HepG2 (cell line): Measurements from ENCODE around the gene ABO. TPM values are rescaled to one million over a fixed set of nuclear protein-coding genes. Genes with fewer than 3 reads are reported as not detected.
A peak's percentile ranks its signal among the peaks of the same experiment; 100 is the strongest.

Source experiments
- ATF7 ChIP-seq, 2 experiments: fragments of 450-650 bp in 1 of 2; sonication (generic) in 1 of 2; formaldehyde crosslinking in 1 of 2; IDR thresholded peaks; 2 replicates each; pipeline versions ENCODE4 v1.4.0 to v1.6.1; 2016 to 2020; ENCODE audit warnings: antibody characterized with exemption in 1 of 2, mild to moderate bottlenecking in 1 of 2, missing genetic modification reagents in 1 of 2
- DMAP1 ChIP-seq: IDR thresholded peaks from 2 replicates; pipeline ENCODE4 v1.6.1; 2016
- EZH2 ChIP-seq: conservative IDR thresholded peaks from 2 replicates; pipeline ENCODE4 v1.6.1; 2012; ENCODE audit warnings: mild to moderate bottlenecking, low read depth, low read length, moderate library complexity
- NFKBIZ ChIP-seq: IDR thresholded peaks from 2 replicates; pipeline ENCODE4 v1.6.1; 2018; ENCODE audit warnings: missing genetic modification reagents, missing compliant biosample characterization
- NR2F6 ChIP-seq, 2 experiments: IDR thresholded peaks; 2 replicates each; pipeline ENCODE4 v1.6.1; 2016; ENCODE audit warnings: antibody characterized with exemption in 1 of 2, mild to moderate bottlenecking in 1 of 2
- PATZ1 ChIP-seq: sonication (generic); formaldehyde crosslinking; IDR thresholded peaks from 2 replicates; pipeline ENCODE4 v1.4.0; 2020; ENCODE audit warnings: missing genetic modification reagents
- ZFX ChIP-seq: sonication (generic); formaldehyde crosslinking; IDR thresholded peaks from 2 replicates; pipeline ENCODE4 v1.4.0; 2020; ENCODE audit warnings: mild to moderate bottlenecking, low read depth, missing genetic modification reagents, moderate library complexity
- ZMYM3 ChIP-seq: sonication (generic); formaldehyde crosslinking; IDR thresholded peaks from 2 replicates; pipeline ENCODE4 v1.5.1; 2020; ENCODE audit warnings: mild to moderate bottlenecking, missing genetic modification reagents
- ZNF7 ChIP-seq: IDR thresholded peaks from 2 replicates; pipeline ENCODE4 v1.6.1; 2016; ENCODE audit warnings: missing biosample characterization, missing genetic modification reagents
- ZNF737 ChIP-seq: sonication (generic); formaldehyde crosslinking; IDR thresholded peaks from 2 replicates; pipeline ENCODE4 v1.5.0; 2020; ENCODE audit warnings: missing genetic modification reagents, mild to moderate bottlenecking, borderline replicate concordance
- ZNF878 ChIP-seq: sonication (generic); formaldehyde crosslinking; IDR thresholded peaks from 2 replicates; pipeline ENCODE4 v1.8.1; 2023; ENCODE audit warnings: mild to moderate bottlenecking, missing genetic modification reagents, moderate library complexity
- polyA plus RNA-seq, 8 experiments: library from polyadenylated mRNA; depleted of rRNA in 3 of 8; stranded (reverse) in 7 of 8; unstranded in 1 of 8; fragments of >200 nt; fragmentation: Illumina TruSeq in 4 of 8; extraction: Trizol in 4 of 8; gene quantifications; 2 replicates each; pipeline versions ENCODE4 v1.2.1 to v1.2.3, GENCODE V29; 2011 to 2016; ENCODE audit warnings: low read depth in 4 of 8, missing spikeins in 1 of 8, mixed read lengths in 1 of 8; ENCODE audit not compliant: insufficient read depth in 1 of 8
- total RNA-seq, 5 experiments: library from RNA; depleted of rRNA; stranded (reverse); fragments of >200 nt; fragmentation: Illumina TruSeq; extraction: Trizol; gene quantifications; 2 replicates each; pipeline ENCODE4 v1.2.3, GENCODE V29; 2016; ENCODE audit warnings: low read depth in 1 of 5
- TF ChIP-seq, protein P1 (sequence below), 2 experiments: sonication (generic) in 1 of 2; formaldehyde crosslinking in 1 of 2; IDR thresholded peaks; 2 replicates each; pipeline versions ENCODE4 v1.5.1 to v1.6.1; 2011 to 2020; ENCODE audit warnings: borderline replicate concordance in 1 of 2, low read depth in 1 of 2, low read length in 1 of 2, mild to moderate bottlenecking in 1 of 2, missing genetic modification reagents in 1 of 2, moderate library complexity in 1 of 2
- TF ChIP-seq, protein P2 (sequence below): IDR thresholded peaks from 2 replicates; pipeline ENCODE4 v1.6.1; 2016; ENCODE audit warnings: low read depth, control low read depth
- TF ChIP-seq, protein P3 (sequence below): sonication (generic); formaldehyde crosslinking; IDR thresholded peaks from 2 replicates; pipeline ENCODE4 v1.4.0; 2020; ENCODE audit warnings: low read depth, mild to moderate bottlenecking, missing genetic modification reagents
- TF ChIP-seq, protein P4 (sequence below): sonication (generic); formaldehyde crosslinking; IDR thresholded peaks from 2 replicates; pipeline ENCODE4 v1.4.0; 2020; ENCODE audit warnings: missing genetic modification reagents, borderline replicate concordance

Gene ABO
- total and polyA plus RNA-seq, 2 of the 13 experiments (the other 11 are each of a cell fraction or from before 2014, with no cell fraction given): not detected

- TF ChIP-seq, protein P1, sequence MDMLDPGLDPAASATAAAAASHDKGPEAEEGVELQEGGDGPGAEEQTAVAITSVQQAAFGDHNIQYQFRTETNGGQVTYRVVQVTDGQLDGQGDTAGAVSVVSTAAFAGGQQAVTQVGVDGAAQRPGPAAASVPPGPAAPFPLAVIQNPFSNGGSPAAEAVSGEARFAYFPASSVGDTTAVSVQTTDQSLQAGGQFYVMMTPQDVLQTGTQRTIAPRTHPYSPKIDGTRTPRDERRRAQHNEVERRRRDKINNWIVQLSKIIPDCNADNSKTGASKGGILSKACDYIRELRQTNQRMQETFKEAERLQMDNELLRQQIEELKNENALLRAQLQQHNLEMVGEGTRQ (IDR thresholded peaks at IDR 0.05; ENCODE audit: low read depth, low read length): no peak
- TF ChIP-seq, protein P1 (CRISPR knock-in tag; IDR thresholded peaks at IDR 0.05; ENCODE audit: borderline replicate concordance): no peak
- TF ChIP-seq ZNF737: peak; percentile 66; the same call in 1 of the 2 replicates
- TF ChIP-seq ZFX (CRISPR knock-in tag): peak; percentile 7; the same call in 1 of the 2 replicates
- peak; percentile 29; the same call in 1 of the 2 replicates for TF ChIP-seq ZMYM3 (CRISPR knock-in tag)
- TF ChIP-seq EZH2: no peak
- TF ChIP-seq DMAP1 (CRISPR knock-in tag): no peak
- TF ChIP-seq, protein P2, sequence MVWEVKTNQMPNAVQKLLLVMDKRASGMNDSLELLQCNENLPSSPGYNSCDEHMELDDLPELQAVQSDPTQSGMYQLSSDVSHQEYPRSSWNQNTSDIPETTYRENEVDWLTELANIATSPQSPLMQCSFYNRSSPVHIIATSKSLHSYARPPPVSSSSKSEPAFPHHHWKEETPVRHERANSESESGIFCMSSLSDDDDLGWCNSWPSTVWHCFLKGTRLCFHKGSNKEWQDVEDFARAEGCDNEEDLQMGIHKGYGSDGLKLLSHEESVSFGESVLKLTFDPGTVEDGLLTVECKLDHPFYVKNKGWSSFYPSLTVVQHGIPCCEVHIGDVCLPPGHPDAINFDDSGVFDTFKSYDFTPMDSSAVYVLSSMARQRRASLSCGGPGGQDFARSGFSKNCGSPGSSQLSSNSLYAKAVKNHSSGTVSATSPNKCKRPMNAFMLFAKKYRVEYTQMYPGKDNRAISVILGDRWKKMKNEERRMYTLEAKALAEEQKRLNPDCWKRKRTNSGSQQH: no peak
- no peak for TF ChIP-seq ATF7 (IDR thresholded peaks at IDR 0.05)
- no peak for TF ChIP-seq ATF7 (CRISPR knock-in tag; IDR thresholded peaks at IDR 0.05)
- TF ChIP-seq NFKBIZ: no peak
- TF ChIP-seq ZNF7: no peak
- peak; percentile 86 for TF ChIP-seq PATZ1 (CRISPR knock-in tag)
- TF ChIP-seq NR2F6 (IDR thresholded peaks at IDR 0.05): no peak
- TF ChIP-seq NR2F6 (CRISPR knock-in tag; IDR thresholded peaks at IDR 0.05): peak; percentile 41; the same call in 1 of the 2 replicates
- TF ChIP-seq, protein P3, sequence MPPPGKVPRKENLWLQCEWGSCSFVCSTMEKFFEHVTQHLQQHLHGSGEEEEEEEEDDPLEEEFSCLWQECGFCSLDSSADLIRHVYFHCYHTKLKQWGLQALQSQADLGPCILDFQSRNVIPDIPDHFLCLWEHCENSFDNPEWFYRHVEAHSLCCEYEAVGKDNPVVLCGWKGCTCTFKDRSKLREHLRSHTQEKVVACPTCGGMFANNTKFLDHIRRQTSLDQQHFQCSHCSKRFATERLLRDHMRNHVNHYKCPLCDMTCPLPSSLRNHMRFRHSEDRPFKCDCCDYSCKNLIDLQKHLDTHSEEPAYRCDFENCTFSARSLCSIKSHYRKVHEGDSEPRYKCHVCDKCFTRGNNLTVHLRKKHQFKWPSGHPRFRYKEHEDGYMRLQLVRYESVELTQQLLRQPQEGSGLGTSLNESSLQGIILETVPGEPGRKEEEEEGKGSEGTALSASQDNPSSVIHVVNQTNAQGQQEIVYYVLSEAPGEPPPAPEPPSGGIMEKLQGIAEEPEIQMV (CRISPR knock-in tag): peak; percentile 97
- TF ChIP-seq, protein P4, sequence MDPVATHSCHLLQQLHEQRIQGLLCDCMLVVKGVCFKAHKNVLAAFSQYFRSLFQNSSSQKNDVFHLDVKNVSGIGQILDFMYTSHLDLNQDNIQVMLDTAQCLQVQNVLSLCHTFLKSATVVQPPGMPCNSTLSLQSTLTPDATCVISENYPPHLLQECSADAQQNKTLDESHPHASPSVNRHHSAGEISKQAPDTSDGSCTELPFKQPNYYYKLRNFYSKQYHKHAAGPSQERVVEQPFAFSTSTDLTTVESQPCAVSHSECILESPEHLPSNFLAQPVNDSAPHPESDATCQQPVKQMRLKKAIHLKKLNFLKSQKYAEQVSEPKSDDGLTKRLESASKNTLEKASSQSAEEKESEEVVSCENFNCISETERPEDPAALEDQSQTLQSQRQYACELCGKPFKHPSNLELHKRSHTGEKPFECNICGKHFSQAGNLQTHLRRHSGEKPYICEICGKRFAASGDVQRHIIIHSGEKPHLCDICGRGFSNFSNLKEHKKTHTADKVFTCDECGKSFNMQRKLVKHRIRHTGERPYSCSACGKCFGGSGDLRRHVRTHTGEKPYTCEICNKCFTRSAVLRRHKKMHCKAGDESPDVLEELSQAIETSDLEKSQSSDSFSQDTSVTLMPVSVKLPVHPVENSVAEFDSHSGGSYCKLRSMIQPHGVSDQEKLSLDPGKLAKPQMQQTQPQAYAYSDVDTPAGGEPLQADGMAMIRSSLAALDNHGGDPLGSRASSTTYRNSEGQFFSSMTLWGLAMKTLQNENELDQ (CRISPR knock-in tag): no peak
- TF ChIP-seq ZNF878 (CRISPR knock-in tag): no peak
These were observed 36.0 kb downstream of the ABO start (continued) for GRCh38 chr9:133238851-133239532.
